ENCODE data around the gene GTF2H2C.
A peak's percentile ranks its signal among the peaks of the same experiment; 100 is the strongest.
"Not testable (repeated sequence)": the region's sequence is repeated elsewhere in the genome, so short reads cannot be mapped to it uniquely, and the experiment has no call there.

The GTF2H2C gene

GRCh38 chr5:69559908-69560330 lies at the start of gene GTF2H2C:
Gene GTF2H2C, plus strand, starts transcription at chr5:69560191. Its CDS starts 4,942 bp downstream, at chr5:69565133.
- peak; percentile 77 for DNase-seq (ENCODE audit: low spot score)

DNA sequence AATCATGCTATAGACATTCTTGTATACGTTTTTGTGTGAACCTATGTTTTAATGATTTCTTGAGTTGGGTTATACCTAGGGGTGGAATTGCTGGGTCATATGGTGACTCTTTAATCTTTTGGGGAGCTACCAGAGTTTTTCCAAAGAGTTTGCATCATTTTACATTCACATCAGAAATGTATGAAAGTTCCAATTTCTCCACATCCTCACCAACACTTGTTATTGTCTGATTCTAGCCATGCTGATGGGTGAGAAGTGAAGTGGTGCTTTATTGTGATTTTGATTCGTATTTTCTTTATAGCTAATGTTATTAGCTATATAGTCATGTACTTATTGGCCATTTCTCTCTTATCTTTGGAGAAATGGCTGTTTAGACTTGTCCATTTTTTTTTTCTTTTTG lies 49.3 kb upstream of the GTF2H2C start:
- DNase-seq (ENCODE audit: low spot score) = no peak

GRCh38 chr5:69512740-69513260 lies 47.2 kb upstream of the GTF2H2C start:
- DNase-seq (ENCODE audit: low spot score) = no peak

- not testable (repeated sequence) for DNase-seq (ENCODE audit: low spot score)
Measured at GRCh38 chr5:69515570-69515969, 44.4 kb upstream of the GTF2H2C start.

- no peak for DNase-seq (ENCODE audit: low spot score)
Measured at GRCh38 chr5:69516769-69517168, 43.2 kb upstream of the GTF2H2C start.

DNA sequence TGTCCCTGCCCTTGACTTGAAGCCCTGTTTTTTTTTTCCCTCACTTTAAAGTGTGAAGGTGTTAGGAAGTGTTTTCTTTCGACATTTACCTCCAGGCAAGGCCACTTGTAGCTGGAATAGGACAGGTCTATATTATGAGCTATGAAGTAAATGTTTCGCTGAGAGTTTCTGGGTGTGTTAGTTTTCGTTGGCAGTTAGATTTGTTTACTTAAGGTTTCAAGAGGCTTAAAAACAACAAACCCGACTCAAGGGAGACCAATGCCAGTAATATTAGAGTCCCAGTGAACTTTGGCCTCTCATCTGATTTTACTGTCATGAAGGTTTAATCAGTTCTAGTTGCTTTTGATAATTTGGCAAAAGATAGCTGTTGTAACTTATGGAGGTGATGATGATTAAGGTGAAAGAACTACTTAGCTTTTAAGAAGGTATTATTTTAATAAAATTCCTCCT lies 42.2 kb upstream of the GTF2H2C start:
- no peak for DNase-seq (ENCODE audit: low spot score)

DNA sequence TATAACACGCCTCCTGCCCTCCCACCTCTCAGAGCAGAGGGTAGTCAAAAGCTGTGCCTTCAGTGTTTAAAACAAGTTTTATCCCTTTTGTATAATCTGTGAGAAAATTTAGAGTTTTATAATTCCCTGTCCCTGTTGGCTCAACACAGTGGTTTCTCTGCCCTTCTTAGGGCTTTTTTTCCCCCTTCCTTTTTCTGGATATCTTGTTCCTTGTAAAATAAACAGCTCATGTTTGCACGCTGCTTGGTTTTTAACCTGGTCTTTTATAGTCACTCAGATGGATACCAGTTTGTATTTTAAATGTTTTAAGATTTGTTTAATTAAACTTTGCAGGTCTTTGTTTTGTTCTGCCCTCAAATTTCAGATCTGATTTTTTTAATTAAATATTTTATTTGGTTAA lies 40.7 kb upstream of the GTF2H2C start:
- no peak for DNase-seq (ENCODE audit: low spot score)

DNA sequence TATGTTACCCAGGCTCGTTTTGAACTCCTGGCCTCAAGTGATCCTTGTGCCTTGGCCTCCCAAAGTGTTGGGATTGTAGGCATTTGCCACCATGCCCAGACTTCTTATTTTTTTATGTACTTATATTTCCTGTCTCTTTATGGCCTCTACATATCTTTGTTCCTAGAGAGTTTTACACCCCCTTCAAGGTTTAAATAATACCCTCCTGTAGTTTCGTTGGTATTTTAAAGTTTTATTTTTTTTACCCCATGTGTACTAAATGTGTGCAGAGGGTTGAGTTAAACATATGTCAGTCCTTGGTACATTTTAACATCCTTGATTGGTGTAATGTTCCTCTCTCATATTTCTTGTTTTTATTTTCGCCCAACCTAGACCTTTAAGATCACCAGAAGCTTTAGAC lies 38.0 kb upstream of the GTF2H2C start:
- DNase-seq (ENCODE audit: low spot score) = no peak

DNA sequence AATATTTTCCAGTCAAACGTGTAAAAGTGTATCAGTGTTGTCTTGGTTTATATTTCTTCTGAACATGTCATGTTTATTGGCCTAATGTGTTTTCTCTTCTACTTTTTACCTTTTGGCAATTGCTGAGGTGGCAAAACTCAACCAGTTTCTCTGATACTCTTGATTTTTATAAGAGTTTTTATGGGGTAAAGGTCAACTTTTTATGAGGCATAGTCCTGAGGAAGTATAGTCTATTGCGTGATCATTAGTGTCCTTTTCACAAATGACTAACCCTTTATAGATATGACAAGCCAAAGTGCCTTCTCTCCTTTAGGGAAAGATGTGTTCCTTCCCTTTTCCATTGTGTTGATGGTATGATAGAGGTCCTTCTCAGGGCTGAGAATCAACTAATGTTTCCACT lies 34.5 kb upstream of the GTF2H2C start:
- DNase-seq (ENCODE audit: low spot score) = no peak

GRCh38 chr5:69526660-69527059 lies 33.3 kb upstream of the GTF2H2C start:
- no peak for DNase-seq (ENCODE audit: low spot score)

DNA sequence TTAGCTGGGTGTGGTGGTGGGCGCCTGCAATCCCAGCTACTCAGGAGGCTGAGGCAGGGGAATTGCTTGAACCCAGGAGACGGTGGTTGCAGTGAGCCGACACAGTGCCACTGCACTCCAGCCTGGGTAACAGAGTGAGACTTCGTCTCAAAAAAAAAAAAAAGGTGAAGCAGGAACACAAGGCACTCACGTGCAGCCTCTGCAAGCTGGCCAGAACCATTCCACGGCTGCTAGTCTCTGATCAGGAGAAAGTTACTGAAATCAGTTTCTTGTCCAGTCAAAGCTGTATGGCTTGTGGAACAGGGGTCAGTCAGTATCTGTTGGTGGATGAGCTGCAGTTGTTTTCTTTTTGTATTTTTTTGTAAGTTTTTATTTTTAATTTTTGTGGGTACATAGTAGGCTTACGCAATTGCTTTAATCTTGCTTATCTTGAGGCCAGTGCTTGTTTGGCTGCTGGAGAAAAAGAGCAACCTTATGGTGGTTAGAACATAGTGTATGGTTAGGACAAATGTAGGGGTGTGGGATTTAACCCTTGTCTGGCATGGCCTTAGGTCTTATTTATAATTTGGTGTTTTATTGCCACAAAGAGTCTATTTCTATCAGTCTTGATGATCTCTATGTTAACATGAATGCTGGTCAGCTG lies 32.7 kb upstream of the GTF2H2C start:
- no peak for DNase-seq (ENCODE audit: low spot score)

GRCh38 chr5:69528035-69528434 lies 32.0 kb upstream of the GTF2H2C start:
- DNase-seq (ENCODE audit: low spot score) = no peak

GRCh38 chr5:69528609-69529008 lies 31.4 kb upstream of the GTF2H2C start:
- no peak for DNase-seq (ENCODE audit: low spot score)

- no peak for DNase-seq (ENCODE audit: low spot score)
Measured at GRCh38 chr5:69530561-69531405, 29.2 kb upstream of the GTF2H2C start.

GRCh38 chr5:69531406-69531801 lies 28.6 kb upstream of the GTF2H2C start:
- no peak for DNase-seq (ENCODE audit: low spot score)

- DNase-seq (ENCODE audit: low spot score) = not testable (repeated sequence)
Measured at GRCh38 chr5:69537911-69538310, 22.1 kb upstream of the GTF2H2C start.

GRCh38 chr5:69538735-69539134 lies 21.3 kb upstream of the GTF2H2C start:
- not testable (repeated sequence) for DNase-seq (ENCODE audit: low spot score)

GRCh38 chr5:69541347-69541746 lies 18.6 kb upstream of the GTF2H2C start:
- DNase-seq (ENCODE audit: low spot score) = not testable (repeated sequence)

DNA sequence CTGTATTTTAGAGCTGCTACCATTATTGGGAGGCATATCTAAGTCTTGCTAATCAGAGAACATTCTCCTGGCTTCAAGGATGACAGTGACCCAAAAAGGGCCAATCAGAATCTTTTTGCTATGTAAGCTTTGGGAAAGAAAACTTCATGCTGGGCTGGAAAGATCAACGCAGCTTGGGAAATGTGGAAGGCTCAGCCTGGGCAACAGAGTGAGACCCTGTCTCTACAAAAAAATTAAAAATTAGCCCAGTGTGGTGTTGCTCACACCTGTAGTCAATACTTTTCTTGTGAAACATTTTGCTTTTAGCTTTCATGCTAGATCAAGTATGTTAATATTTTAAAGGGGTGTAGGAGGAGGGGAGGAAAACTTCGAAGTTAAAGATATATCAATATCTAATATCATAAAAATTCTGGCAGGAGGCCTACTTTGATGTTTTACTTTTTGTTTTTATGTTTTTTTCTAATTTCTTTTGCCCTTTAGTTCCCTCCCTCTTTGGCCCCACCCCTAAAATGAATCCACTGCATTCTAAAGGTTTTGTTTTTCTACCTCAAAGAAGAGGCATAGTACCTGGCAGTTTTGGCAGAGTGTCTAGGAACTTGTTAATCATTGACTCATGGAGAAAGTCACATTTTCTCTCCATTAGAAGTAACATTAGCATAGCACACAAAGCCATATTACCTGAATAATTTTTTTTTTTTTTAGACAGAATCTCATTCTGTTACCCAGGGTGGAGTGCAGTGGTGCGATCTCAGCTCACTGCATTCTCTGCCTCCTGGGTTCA lies 17.0 kb upstream of the GTF2H2C start:
- DNase-seq (ENCODE audit: low spot score) = not testable (repeated sequence)

- not testable (repeated sequence) for DNase-seq (ENCODE audit: low spot score)
Measured at GRCh38 chr5:69544602-69545001, 15.4 kb upstream of the GTF2H2C start.

DNA sequence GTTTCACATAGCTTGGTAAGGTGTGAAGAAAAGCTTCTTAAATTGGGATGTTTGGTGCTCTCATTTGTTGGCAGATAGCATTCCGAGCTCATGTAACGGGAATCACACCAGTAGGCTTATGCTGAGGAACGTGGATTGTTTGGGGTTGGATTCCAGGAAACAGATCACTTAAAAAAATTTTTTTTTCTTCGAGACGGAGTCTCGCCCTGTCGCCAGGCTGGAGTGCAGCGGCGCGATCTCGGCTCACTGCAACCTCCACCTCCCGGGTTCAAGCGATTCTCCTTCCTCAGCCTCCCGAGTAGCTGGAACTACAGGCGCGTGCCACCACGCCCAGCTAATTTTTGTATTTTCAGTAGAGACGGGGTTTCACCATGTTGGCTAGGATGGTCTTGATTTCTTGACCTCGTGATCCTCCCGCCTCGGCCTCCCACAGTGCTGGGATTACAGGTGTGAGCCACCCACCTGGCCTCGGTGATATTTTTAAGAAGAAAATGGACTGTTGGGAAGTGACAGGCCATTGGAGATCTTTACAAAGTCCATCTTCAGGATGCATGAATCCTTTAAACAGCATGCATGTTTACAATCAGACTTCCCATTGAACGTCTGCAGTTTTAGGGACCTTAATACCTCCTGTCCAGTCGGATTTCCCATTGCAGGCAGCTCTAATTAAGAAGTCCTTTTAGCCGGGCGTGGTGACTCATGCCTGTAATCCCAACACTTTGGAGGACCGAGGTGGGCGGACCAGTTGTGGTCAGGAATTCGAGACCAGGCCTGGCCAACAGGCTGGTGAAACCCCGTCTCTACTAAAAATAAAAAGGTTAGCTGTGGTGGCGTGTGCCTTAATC lies 818 bp downstream of the GTF2H2C start:
- not testable (repeated sequence) for DNase-seq (ENCODE audit: low spot score)

Data from CD4-positive, alpha-beta T cell treated with Interleukin-2 at 100 ng/mL for 4 hours (primary cell).